Measurements from ENCODE around the gene OPCML. TPM values are rescaled to one million over a fixed set of nuclear protein-coding genes. Genes with fewer than 3 reads are reported as not detected.

OPCML gene
- polyA plus RNA-seq, 1 donor (not counting 4 experiments of a cell fraction or from before 2014, with no cell fraction given), result 0.04 TPM

DNA sequence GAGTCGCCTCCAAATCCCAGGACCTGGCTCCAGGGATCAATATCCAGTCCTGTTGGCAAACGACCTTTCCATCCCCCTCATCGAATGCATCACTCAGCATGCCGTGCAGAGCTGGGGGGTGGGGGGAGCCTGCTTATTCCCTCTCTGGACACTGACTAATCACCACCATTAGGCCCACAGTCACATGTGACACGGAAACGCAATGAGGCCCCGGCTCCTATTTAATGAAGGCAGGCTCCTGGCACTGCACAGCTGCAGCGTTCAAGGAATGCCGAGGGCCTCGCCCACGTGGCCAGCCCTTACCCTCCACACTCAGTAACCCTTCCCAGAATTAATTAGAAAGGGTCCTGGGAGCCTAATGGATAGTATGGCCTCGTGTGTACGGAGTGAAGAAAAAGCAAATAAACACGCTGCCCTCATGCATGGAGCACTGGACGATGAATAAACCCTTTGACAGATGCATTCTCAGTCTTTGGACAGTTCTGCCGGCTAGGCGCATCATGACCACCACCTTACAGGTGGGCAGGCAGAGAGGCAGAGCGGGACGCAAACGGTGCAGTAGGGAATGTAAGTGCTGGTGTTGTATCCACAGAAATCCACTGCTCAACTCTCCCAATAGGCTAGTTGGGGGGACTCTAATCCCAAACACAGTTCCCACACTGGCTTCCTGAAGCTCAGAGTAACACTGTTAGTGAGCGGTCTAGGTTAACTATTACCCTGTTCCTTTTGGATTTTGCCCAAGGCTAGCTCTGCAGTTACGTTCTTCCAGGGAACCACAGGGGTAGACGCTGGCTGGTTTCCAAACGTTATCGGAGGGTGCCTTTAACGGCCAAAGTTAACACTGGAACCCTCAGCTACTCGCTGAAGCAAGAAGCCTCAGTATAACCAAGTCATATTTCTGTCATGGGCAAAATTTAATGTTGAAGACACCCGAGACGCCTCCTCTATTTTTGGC, 490.1 kb downstream of the OPCML start:
- H3K27ac ChIP-seq (ENCODE audit: control insufficient read depth, insufficient read depth, low read length), result no peak overlapping the region
- no peak overlapping the region for H3K9ac ChIP-seq (ENCODE audit: control insufficient read depth, extremely low read depth, insufficient read depth, low read length)
- H3K4me2 ChIP-seq (ENCODE audit: control insufficient read depth, extremely low read depth, insufficient read depth, low read depth, low read length), result no peak overlapping the region
- peaks cover 2% of the 10 kb centered on the region for H3K9me3 ChIP-seq (ENCODE audit: control insufficient read depth, low read depth, low read length)
- no peak overlapping the region for H2AFZ ChIP-seq (ENCODE audit: control insufficient read depth, low read length)
- TF ChIP-seq, protein P1, sequence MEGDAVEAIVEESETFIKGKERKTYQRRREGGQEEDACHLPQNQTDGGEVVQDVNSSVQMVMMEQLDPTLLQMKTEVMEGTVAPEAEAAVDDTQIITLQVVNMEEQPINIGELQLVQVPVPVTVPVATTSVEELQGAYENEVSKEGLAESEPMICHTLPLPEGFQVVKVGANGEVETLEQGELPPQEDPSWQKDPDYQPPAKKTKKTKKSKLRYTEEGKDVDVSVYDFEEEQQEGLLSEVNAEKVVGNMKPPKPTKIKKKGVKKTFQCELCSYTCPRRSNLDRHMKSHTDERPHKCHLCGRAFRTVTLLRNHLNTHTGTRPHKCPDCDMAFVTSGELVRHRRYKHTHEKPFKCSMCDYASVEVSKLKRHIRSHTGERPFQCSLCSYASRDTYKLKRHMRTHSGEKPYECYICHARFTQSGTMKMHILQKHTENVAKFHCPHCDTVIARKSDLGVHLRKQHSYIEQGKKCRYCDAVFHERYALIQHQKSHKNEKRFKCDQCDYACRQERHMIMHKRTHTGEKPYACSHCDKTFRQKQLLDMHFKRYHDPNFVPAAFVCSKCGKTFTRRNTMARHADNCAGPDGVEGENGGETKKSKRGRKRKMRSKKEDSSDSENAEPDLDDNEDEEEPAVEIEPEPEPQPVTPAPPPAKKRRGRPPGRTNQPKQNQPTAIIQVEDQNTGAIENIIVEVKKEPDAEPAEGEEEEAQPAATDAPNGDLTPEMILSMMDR (optimal IDR thresholded peaks at IDR 0.05 in 1 of 3, IDR thresholded peaks at IDR 0.05 in 1 of 3, conservative IDR thresholded peaks at IDR 0.05 in 1 of 3; ENCODE audit: extremely low read depth in 1 of 3, insufficient read depth in 2 of 3, low read length in 3 of 3), result no peak
- TF ChIP-seq EZH2 (IDR thresholded peaks at IDR 0.05; ENCODE audit: low read length), result no peak
- dilution Hi-C loops (cut with MboI; ENCODE audit: extremely low pct_ligation_motif_present, low sequenced_read_pairs), result no loop called here
- no peak overlapping the region for H3K4me3 ChIP-seq (ENCODE audit: control insufficient read depth in 2 of 3, extremely low read depth in 1 of 3, insufficient read depth in 2 of 3, low read depth in 1 of 3, low read length in 3 of 3)
- H4K20me1 ChIP-seq (ENCODE audit: control insufficient read depth, extremely low read depth, insufficient read depth, low read length), result no peaks in the 10 kb centered on the region
- DNase-seq (ENCODE audit: low read depth, low spot score) (no peak), FAIRE-seq (no peak)
- no peaks in the 10 kb centered on the region for H3K9me1 ChIP-seq (ENCODE audit: control insufficient read depth, extremely low read depth, insufficient read depth, low read length)
- H3K27me3 ChIP-seq (ENCODE audit: control insufficient read depth, extremely low read depth, insufficient read depth, low read length), result no peaks in the 10 kb centered on the region
- H3K79me2 ChIP-seq (ENCODE audit: control insufficient read depth, insufficient read depth, low read length), result no peaks in the 10 kb centered on the region
- H3K4me1 ChIP-seq (ENCODE audit: control insufficient read depth, extremely low read depth, insufficient read depth, low read length), result no peaks in the 10 kb centered on the region
- H3K36me3 ChIP-seq (ENCODE audit: control insufficient read depth in 2 of 2, extremely low read depth in 1 of 2, insufficient read depth in 2 of 2, low read length in 2 of 2), result no peaks in the 10 kb centered on the region

GRCh38 chr11:133041181-133041580, 491.1 kb downstream of the OPCML start:
- Histone ChIP-seq H3K9me3 (ENCODE audit: control insufficient read depth, low read depth, low read length) (peaks cover 2% of the 10 kb centered on the region), H3K27ac (ENCODE audit: control insufficient read depth, insufficient read depth, low read length) (no peak overlapping the region), H3K4me2 (ENCODE audit: control insufficient read depth, extremely low read depth, insufficient read depth, low read depth, low read length) (no peak overlapping the region), H3K79me2 (ENCODE audit: control insufficient read depth, insufficient read depth, low read length) (no peaks in the 10 kb centered on the region), H3K9me1 (ENCODE audit: control insufficient read depth, extremely low read depth, insufficient read depth, low read length) (no peaks in the 10 kb centered on the region), H2AFZ (ENCODE audit: control insufficient read depth, low read length) (no peak overlapping the region), H4K20me1 (ENCODE audit: control insufficient read depth, extremely low read depth, insufficient read depth, low read length) (no peaks in the 10 kb centered on the region), H3K9ac (ENCODE audit: control insufficient read depth, extremely low read depth, insufficient read depth, low read length) (no peak overlapping the region), H3K4me3 (ENCODE audit: control insufficient read depth in 2 of 3, extremely low read depth in 1 of 3, insufficient read depth in 2 of 3, low read depth in 1 of 3, low read length in 3 of 3) (no peak overlapping the region), H3K27me3 (ENCODE audit: control insufficient read depth, extremely low read depth, insufficient read depth, low read length) (no peaks in the 10 kb centered on the region), H3K36me3 (ENCODE audit: control insufficient read depth in 2 of 2, extremely low read depth in 1 of 2, insufficient read depth in 2 of 2, low read length in 2 of 2) (no peaks in the 10 kb centered on the region), H3K4me1 (ENCODE audit: control insufficient read depth, extremely low read depth, insufficient read depth, low read length) (no peaks in the 10 kb centered on the region)
- dilution Hi-C loops (cut with MboI; ENCODE audit: extremely low pct_ligation_motif_present, low sequenced_read_pairs), result no loop called here
- FAIRE-seq (no peak), DNase-seq (ENCODE audit: low read depth, low spot score) (no peak)
- TF ChIP-seq, protein P1 (optimal IDR thresholded peaks at IDR 0.05 in 1 of 3, IDR thresholded peaks at IDR 0.05 in 1 of 3, conservative IDR thresholded peaks at IDR 0.05 in 1 of 3; ENCODE audit: extremely low read depth in 1 of 3, insufficient read depth in 2 of 3, low read length in 3 of 3), result no peak
- TF ChIP-seq EZH2 (IDR thresholded peaks at IDR 0.05; ENCODE audit: low read length), result no peak

Measured in keratinocyte (primary cell).